Uterus (tissue), 4 donors: ENCODE results near the gene DUSP9. TPM values are rescaled to one million over a fixed set of nuclear protein-coding genes. Genes with fewer than 3 reads are reported as not detected.

Experiments used
- DNase-seq, 2 donors: peaks; one replicate each; pipeline ENCODE4 v3.0.0-alpha.2; 2019 to 2020
- H3K27ac ChIP-seq, 2 donors: fragments of 200-600 bp; sonication (generic); 1 replicate in 1 of 2; 2 replicates in 1 of 2; pipeline ENCODE4 v1.5.1; 2016 to 2018
- H3K27me3 ChIP-seq, 2 donors: fragments of 200-600 bp; sonication (generic); one replicate each; pipeline ENCODE4 v1.5.1; 2018 to 2019; ENCODE audit warnings: control low read depth in 1 of 2
- H3K36me3 ChIP-seq, 2 donors: fragments of 200-600 bp; sonication (generic); one replicate each; pipeline ENCODE4 v1.5.1; 2019; ENCODE audit warnings: control low read depth in 1 of 2
- H3K4me1 ChIP-seq, 2 donors: fragments of 200-600 bp; sonication (generic); one replicate each; pipeline ENCODE4 v1.5.1; 2018 to 2019; ENCODE audit warnings: control low read depth in 1 of 2
- H3K4me3 ChIP-seq, 2 donors: fragments of 200-600 bp; sonication (generic); 1 replicate in 1 of 2; 2 replicates in 1 of 2; pipeline ENCODE4 v1.5.1; 2018 to 2019; ENCODE audit warnings: mild to moderate bottlenecking in 1 of 2
- H3K9me3 ChIP-seq, 2 donors: fragments of 200-600 bp; sonication (generic); one replicate each; pipeline ENCODE4 v1.5.1; 2019; ENCODE audit warnings: control low read depth in 1 of 2
- POLR2A ChIP-seq, 2 donors: fragments of 450-650 bp; IDR thresholded peaks; one replicate each; pipeline ENCODE4 v1.6.1; 2016; ENCODE audit warnings: antibody characterized with exemption in 2 of 2, mild to moderate bottlenecking in 1 of 2, moderate library complexity in 1 of 2
- intact Hi-C: fragments of 100-400 bp; cut with DNase I; formaldehyde crosslinking; loops from one replicate; pipeline ENCODE4 v1.15.1; 2023; ENCODE audit warnings: low total_unique reads
- total RNA-seq, 4 donors: library from RNA; depleted of rRNA in 3 of 4; stranded (reverse); fragments of >200 nt in 3 of 4; gene quantifications; one replicate each; pipeline versions ENCODE4 v1.1.0 to v1.2.4, GENCODE V29; 2014 to 2023
- TF ChIP-seq, protein P1 (sequence below), 4 experiments: fragments of 200-600 bp in 2 of 4; fragments of 450-650 bp in 2 of 4; sonication (generic) in 2 of 4; IDR thresholded peaks; one replicate each; pipeline ENCODE4 v1.5.1; 2016 to 2019; ENCODE audit warnings: antibody characterized with exemption in 4 of 4, mild to moderate bottlenecking in 2 of 4, moderate library complexity in 1 of 4
- donor health status: DM: yes; HTN: yes; CAD: no.

DUSP9 gene
- total RNA-seq, 4 donors from 2014 or later = 0.21 TPM; not detected in 3

DNA sequence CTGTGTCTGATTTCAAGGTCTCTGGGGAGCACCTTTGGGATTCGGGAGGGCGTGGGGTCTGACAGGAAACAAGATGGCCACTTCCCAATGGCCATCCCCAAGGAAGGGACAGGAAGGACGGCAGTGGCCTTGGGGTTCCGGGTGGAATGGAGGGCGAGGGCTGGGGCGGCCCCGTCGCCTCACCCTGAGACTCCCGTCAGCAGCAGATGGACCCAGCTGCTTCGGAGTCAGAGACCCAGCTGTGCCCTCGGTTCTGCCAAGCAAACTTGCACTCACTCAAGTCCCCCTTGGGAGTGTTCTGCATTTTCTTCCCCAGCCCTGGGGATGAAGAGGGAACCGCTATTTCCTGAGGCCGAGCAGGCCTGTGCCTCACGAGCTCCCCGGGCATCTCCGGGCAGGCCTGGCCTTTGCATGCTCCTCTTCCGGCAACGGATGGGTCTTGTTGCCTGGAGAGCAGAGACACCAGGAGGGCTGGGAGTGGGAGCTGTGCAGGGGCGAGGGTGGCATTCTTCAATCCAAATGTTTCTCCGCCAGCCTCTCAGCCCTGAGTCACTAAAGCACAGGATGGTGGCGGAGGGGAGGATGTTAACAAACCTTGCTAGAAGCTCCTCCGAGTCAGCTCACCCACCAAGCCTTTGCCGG, 6.8 kb upstream of the DUSP9 start:
- no peaks in the 10 kb centered on the region for H3K36me3 ChIP-seq
- H3K27ac ChIP-seq = no peak overlapping the region
- no peak for DNase-seq
- intact Hi-C loops = no loop called here
- H3K27me3 ChIP-seq = peaks cover 0 to 8% of the 10 kb centered on the region in 2 donors
- H3K4me3 ChIP-seq = no peak overlapping the region
- TF ChIP-seq, protein P1, sequence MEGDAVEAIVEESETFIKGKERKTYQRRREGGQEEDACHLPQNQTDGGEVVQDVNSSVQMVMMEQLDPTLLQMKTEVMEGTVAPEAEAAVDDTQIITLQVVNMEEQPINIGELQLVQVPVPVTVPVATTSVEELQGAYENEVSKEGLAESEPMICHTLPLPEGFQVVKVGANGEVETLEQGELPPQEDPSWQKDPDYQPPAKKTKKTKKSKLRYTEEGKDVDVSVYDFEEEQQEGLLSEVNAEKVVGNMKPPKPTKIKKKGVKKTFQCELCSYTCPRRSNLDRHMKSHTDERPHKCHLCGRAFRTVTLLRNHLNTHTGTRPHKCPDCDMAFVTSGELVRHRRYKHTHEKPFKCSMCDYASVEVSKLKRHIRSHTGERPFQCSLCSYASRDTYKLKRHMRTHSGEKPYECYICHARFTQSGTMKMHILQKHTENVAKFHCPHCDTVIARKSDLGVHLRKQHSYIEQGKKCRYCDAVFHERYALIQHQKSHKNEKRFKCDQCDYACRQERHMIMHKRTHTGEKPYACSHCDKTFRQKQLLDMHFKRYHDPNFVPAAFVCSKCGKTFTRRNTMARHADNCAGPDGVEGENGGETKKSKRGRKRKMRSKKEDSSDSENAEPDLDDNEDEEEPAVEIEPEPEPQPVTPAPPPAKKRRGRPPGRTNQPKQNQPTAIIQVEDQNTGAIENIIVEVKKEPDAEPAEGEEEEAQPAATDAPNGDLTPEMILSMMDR (IDR thresholded peaks at IDR 0.05) = no peak
- TF ChIP-seq POLR2A (IDR thresholded peaks at IDR 0.05) = no peak
- H3K9me3 ChIP-seq = no peaks in the 10 kb centered on the region
- no peaks in the 10 kb centered on the region for H3K4me1 ChIP-seq

DNA sequence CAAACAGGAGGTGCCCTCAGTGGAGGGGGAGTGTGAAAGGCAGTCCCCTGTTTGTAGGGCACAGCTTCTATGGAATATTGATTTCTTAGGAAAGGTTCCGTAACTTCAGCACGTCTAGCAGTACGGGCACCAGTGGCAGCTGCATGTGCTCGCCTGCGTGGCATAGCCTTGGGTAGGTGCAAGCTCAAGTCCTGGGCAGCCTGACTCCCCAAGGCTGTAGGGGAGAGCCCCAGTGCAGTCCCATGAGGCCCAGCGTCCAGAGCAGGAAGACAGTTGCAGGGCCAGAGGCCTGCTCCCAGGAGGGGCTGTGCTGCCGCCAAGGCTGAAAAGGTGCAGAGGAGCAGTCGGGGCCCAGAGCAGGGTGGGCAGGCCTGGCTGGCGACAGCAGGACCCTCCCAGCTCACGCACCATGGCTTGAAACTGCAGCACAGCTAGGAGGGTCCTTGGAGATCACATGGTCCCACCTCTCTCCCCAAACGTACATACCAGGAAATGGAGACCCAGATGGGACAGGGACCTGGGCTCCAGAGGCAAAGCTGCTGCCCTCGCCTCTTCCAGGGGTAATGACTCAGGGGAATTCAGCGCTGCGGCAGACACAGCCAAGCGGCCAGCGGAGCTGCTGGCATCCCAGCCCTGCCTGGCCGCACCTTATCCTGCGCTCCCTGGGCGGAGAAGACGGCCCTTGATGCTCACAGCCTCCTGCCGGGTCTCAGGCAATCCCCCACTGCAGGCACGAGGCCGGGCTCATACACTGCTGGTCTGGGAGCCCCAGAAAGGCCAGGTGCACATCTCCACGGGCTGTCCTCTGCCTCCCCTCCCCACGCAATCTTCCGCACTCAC, 6.0 kb upstream of the DUSP9 start:
- H3K4me1 ChIP-seq = no peaks in the 10 kb centered on the region
- no peak overlapping the region for H3K27ac ChIP-seq
- H3K9me3 ChIP-seq = no peaks in the 10 kb centered on the region
- intact Hi-C loops = no loop called here
- peaks cover 0 to 15% of the 10 kb centered on the region in 2 donors for H3K27me3 ChIP-seq
- no peak for DNase-seq
- no peaks in the 10 kb centered on the region for H3K36me3 ChIP-seq
- no peak overlapping the region for H3K4me3 ChIP-seq
- TF ChIP-seq, protein P1 (IDR thresholded peaks at IDR 0.05) = no peak
- TF ChIP-seq POLR2A (IDR thresholded peaks at IDR 0.05) = no peak

DNA sequence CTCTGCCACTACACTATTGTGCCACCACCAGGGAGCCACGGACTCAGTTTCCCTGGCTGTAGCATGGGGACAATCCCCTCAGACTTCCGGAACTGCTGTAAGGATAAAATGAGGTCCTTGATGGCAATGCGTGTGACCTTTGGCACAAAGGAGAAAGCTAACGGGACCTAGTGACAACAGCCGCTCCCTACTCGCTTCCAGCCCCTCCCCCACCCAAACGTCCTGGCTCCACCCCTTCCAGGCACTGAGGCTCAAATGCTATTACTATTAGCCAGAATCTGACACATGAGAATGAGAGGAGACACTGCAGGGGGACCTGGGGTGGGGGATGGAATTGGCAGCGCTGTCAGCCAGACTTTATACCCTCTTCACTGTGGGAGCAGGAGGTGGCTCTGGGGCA, 5.4 kb upstream of the DUSP9 start:
- Histone ChIP-seq H3K27ac (no peak overlapping the region), H3K4me1 (no peaks in the 10 kb centered on the region), H3K4me3 (no peak overlapping the region), H3K36me3 (no peaks in the 10 kb centered on the region), H3K27me3 (peaks cover 0 to 15% of the 10 kb centered on the region in 2 donors), H3K9me3 (no peaks in the 10 kb centered on the region)
- DNase-seq = no peak
- intact Hi-C loops = no loop called here
- TF ChIP-seq POLR2A (IDR thresholded peaks at IDR 0.05) = no peak
- TF ChIP-seq, protein P1 (IDR thresholded peaks at IDR 0.05) = no peak

DNA sequence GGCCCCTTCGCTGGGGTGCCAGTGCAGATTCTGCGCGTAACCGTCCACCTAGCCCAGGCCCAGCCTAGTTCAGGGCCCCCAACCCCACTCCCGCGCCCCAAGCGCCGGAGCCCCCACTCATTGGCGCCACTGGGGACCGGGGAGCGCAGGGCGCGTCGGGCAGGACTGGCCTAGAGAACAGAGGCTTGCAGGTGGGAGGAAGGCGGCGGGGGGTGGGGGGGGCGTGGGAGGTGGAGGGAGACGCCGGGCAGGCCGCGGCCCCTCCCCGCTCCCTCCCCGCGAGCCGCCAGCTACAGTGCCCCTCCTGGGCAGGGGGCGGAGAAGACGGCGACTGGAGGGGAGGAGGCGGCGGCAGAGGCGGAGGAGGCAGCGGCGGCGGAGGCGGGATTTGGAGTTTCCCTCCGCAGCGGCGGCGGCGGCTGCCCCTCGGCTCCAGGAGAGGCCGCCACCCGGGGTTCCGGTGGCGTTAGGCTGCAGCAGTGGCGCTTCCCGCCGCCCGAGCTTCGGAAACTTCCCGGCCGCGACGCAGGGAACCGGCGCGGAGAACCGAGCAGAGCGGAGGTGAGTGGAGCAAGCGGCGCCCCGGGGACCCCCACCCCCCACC, 4.8 kb upstream of the DUSP9 start:
- peaks cover 0 to 15% of the 10 kb centered on the region in 2 donors for H3K27me3 ChIP-seq
- TF ChIP-seq POLR2A (IDR thresholded peaks at IDR 0.05) = no peak
- TF ChIP-seq, protein P1 (IDR thresholded peaks at IDR 0.05) = no peak
- H3K4me3 ChIP-seq = no peak overlapping the region
- intact Hi-C loops = no loop called here
- H3K9me3 ChIP-seq = no peaks in the 10 kb centered on the region
- no peak overlapping the region for H3K27ac ChIP-seq
- no peaks in the 10 kb centered on the region for H3K36me3 ChIP-seq
- no peaks in the 10 kb centered on the region for H3K4me1 ChIP-seq
- no peak for DNase-seq
